Measurements from ENCODE around the gene MRPL14.
A peak's percentile ranks its signal among the peaks of the same experiment; 100 is the strongest.

MRPL14 gene

GRCh38 chr6:44120692-44121443 lies 6.4 kb downstream of the MRPL14 start:
- TF ChIP-seq CTCF (conservative IDR thresholded peaks at IDR 0.05), result no peak

DNA sequence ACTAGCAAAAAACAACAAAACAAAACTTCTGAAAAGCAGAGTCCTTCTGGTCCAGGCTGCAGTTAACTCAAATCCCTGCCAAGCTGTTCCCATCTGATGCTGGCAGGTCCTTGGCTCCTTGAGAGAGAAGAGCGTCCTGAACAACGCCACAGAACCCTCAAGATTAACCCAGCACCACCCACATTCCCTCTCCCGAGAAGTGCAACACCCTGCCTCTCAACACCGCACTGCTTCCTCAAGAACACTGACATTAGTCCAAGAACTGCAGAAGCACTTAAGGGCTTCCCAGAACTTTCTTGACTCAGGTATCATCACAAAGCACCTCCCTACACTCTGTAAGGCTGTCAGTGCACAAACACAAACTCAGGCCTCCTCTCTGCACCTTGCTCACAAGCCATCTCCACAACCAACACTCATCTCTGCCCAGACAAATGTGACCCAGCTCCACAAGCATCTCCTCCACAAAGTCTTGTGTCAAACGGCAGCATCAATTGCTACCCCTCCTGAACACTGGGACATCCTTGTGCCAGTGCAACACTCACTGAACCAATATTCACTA lies 7.5 kb downstream of the MRPL14 start:
- TF ChIP-seq CTCF (conservative IDR thresholded peaks at IDR 0.05), result no peak
- H3K27ac ChIP-seq, result no peak overlapping the region

More at GRCh38 chr6:44120692-44121443, 6.4 kb downstream of the MRPL14 start:
- no peak overlapping the region for H3K27ac ChIP-seq

GRCh38 chr6:44117397-44118128 lies 9.7 kb downstream of the MRPL14 start:
- no peak overlapping the region for H3K27ac ChIP-seq
- TF ChIP-seq CTCF (conservative IDR thresholded peaks at IDR 0.05), result no peak

DNA sequence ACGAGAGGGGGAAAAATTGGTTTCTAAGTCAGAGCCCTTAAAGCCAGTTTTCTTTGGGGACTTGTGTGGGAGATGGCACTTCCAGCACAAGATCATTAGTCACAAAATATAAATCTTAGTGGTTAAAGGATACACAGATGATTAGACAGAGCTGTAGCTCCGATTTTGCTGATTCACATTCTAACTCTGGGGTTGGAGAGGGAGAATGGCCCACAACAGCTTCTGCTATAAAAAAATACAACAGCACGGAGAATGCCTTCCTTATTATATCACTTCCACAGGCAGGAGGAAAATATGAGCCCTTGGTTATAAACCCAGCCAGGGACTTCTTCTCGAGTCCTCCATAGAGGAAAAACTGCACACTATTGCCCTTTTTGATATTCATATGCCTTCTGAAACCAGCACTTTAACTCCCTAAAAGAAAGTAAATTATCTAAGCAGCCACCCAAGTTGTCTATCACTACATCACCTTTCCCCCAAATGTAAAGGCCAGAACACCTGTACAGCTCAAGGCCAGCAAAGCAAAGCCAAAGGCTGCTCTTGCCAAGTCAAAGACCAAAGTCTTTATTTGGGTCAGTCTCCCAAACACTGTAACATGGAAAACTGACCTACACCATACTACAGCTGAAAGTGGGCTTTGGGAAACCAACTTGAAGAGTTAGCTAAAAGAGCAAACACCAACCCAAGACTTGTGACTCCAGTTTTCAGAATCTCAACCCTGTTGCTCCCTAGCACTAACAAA lies 10.4 kb downstream of the MRPL14 start:
- TF ChIP-seq CTCF (conservative IDR thresholded peaks at IDR 0.05), result no peak
- H3K27ac ChIP-seq, result no peak overlapping the region

DNA sequence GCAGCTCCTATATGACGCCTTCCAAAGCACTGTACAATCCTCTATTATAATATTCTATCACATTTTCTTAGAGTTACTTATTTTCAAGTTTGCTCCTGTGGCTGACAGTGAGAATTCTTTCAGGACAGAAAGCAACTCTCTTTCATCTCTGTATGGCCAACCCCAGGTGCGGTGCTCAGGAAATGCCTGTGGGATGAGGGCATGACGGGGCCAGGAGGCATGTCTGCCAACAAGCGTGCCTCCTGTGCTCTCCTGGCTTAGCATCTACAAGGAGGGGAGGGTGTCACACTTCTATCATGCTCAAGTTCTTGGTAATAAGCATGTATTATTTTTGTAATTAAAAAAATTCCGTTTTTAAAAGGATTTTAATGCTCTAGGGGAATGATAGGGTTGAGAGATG lies 11.4 kb downstream of the MRPL14 start:
- H3K27ac ChIP-seq, result no peak overlapping the region
- no peak for TF ChIP-seq CTCF (conservative IDR thresholded peaks at IDR 0.05)

GRCh38 chr6:44113414-44113813 lies 13.8 kb downstream of the MRPL14 start:
- peak; percentile 41; the same call in 1 of the 2 replicates for TF ChIP-seq CTCF (conservative IDR thresholded peaks at IDR 0.05)
- H3K27ac ChIP-seq, result no peak overlapping the region
